A172 (cell line): ENCODE measurements around the gene PLEKHA7. TPM values are rescaled to one million over a fixed set of nuclear protein-coding genes. Genes with fewer than 3 reads are reported as not detected.

Experiments
- DNase-seq: peaks from one replicate; pipeline ENCODE4 v3.0.0-alpha.2; 2015; ENCODE audit warnings: low spot score
- total RNA-seq: library from RNA; depleted of rRNA; stranded (reverse); fragments of >200 nt; shearing (Covaris generic); gene quantifications from 2 replicates; pipeline ENCODE4 v1.2.3, GENCODE V29; 2014

Gene PLEKHA7
- total RNA-seq, 1 experiment from 2014 or later, result 1.3 TPM

DNA sequence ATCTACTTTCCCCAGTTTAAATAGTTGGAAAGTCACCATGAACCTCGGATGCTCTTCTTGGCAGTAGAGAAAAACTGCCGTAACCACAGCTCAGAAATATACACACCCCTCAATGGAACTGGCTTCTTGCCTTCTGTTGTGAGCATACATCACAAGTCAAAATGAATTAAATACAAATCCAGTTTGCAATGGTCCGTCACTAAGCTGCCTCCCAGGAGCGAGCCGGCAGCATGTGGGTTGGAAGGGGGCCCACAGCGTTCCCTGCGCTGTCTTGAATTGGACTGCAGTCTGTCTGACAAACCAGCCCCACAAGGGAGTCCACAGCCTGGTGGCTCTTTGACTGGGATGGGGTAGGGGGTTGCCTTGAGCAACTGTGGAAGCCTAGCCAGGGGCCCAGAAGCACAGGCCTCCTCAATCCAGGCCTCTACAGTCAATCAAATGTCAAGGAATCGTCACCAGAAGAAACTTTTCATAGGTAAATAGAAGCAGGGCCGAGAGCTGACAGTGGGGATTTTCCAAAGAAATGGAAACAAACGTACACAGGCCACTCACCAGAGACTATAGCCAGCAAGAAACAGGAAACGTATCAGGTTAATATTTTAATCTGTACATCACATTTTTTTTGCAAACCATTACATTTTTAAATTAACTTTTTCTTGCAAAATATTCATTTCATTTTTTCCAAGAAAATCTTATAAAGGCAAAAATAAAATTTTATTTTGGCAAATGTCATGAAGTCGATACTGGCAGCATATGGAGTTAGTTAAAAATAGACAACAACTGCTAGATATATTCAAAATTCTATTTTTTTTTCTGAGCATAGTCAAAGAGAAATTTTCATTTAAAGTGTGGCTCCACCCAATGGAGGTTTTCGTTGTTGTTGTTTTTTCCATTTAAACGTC is 237.3 kb downstream of the PLEKHA7 start:
- DNase-seq, result no peak

DNA sequence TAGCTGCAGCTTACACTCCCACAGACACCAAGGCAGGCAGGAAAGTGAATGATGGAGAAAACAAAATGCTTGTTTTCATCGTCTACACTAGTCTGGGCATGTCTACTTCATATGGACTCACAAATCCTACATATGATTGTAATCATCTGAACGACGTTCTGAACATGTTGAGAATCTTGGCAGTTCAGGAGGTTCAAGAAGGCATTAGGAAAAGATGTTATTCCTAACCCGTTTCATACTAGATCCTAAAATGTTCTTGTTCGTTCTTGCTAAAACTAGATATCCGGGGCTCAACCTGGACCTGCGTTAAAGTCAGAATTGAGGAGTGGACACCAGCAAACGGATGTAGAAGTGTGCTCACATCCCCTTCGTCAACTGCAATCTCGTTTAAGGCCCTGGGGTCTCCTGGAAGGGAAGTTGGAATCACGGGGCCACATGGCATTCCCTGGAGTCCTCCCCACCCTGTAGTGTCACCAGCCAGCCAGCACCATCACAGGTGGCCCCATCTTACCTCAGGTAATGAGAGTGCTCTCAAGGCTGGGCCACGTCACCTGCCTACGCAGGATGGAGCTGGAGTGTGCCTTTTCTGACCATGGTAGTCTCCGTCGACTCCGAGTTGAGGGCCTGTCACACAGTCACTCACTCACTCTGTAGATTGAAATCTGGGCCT is 238.5 kb downstream of the PLEKHA7 start:
- no peak for DNase-seq

DNA sequence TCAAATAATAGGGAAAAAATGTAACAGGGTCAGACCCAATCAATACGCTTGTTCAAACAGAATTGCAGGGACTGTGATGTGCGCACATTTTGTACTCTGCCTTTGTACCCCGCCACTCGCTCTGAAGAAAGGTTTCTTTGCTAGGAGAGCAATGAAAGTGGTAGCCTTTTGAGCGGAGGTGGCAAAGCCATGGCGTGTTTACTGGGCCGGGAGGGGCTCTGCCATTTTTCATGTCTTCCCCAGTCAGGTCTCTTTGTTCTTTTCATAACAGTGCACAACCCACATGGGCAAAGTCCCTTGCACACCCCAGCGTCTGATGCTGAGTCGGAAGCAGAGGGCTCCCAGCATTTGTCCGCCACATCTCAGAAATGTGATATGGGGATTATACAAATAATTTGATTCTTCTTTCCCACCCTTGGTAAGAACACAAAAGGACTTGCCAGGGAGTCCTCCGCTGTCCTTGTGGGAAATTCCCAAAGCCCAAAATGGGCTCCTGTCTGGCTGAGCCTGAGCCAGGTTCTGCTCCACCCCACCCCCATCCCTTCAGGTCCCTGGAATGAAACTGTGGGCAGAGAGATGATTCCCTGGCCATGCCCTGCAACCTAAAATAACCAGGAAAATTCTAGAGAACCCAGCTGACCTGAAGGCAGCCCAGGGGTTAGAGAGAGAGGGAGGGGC is 239.1 kb downstream of the PLEKHA7 start:
- no peak for DNase-seq

DNA sequence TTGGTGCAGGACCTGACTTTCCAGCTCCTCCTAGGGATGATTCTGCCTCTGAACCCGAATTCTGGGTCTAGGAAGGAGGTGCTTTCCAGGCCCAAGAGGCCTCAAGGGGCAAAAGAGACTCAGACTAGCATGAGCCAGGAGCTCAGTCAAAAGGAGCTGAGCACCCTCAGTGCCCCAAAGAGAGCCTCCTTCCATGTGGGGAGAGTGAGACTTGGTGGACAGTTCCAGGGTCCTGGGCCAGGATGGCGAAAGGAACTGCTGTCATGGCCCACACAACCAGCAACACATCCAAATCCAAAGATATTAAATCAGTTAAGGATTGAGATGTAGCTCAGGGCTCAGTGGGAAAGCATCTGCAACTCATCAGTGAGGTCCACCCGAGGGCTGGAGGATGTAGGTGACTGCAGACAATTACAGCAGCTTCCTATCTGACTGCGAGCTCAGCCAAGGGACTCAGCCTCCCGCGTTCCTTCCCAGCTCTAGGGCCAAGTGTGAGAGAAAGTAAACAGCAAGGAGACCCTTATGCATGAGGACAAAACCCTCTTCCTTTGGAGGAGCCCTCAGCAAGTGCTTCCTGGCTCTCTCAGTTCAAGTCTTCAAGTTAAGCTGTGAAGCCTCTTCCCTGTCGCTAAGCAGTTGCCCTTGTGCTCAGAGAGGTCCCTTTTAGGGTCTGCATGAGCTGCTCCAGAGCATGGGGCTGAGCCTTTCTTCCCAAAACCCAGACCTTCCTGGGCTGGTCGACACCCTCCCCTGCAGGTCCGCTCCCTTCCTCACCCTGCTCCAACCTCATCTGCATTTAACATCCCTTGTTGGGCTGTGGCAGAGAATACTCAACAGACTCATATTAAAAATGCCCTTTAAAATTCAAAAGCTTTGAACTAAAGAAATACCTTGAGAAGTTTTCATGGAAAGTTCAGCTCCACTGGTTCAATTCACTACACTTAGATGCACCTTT is 240.0 kb downstream of the PLEKHA7 start:
- DNase-seq, result no peak

- no peak for DNase-seq
Measured at GRCh38 chr11:16772141-16772512, 242.1 kb downstream of the PLEKHA7 start.

DNA sequence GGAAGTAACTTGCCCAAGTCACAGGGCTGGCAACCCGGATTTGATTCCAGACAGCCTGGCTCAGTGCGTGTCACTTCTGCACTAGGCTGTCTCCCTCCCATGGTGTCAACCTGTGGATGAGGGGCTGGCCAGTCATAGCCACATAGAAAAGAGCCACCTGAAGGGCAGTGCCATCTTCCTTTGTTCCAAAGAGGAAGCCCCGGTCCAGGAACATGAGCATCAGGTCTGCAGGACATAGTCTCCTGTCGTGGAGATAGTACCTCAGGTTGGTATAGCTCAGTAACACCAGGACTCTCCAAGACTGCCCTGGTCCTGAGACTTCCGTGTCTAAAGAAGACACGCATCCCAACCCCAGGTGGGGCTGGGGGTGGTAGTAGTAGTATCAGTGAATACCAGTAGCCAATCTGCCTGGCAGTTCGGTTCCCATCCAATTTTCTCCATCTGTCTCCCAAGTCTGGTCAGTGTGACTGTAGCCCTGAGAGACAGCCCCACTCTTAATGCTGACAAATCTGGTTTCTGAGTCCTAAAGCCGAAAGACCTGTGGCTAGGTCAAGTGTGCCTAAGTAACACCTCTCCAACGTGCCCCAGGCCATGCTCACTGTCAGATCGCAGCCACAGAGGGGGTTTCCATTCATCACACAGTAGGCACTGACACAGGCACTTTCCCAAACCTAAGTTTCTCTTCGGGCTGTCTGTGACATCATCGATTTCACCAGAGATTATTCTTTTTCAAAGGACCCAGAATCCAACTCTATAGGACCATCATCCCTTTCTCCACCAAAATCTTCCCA is 242.7 kb downstream of the PLEKHA7 start:
- DNase-seq, result no peak

GRCh38 chr11:16770016-16770415 is 244.2 kb downstream of the PLEKHA7 start:
- no peak for DNase-seq

DNA sequence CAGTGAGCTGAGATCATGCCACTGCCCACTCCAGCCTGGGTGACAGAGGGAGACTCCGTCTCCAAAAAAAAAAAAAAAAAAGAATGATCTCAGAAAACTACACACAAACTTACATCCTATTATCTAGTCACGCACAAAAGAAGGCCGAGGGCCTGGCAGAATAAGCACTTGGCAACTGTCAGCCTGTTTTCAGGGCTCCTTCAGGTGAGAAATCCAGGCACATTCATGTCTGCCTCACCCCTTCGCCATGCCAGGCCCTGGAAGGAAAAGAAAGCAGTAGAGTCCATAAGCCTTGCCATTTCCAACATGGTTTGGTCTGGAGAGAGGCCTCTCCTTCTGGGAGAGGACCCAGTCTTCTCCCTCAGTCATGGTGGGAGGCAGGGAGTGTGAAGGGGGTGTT is 244.8 kb downstream of the PLEKHA7 start:
- no peak for DNase-seq

GRCh38 chr11:16767957-16768356 is 246.3 kb downstream of the PLEKHA7 start:
- no peak for DNase-seq

- no peak for DNase-seq
Measured at GRCh38 chr11:16767137-16767536, 247.1 kb downstream of the PLEKHA7 start.

DNA sequence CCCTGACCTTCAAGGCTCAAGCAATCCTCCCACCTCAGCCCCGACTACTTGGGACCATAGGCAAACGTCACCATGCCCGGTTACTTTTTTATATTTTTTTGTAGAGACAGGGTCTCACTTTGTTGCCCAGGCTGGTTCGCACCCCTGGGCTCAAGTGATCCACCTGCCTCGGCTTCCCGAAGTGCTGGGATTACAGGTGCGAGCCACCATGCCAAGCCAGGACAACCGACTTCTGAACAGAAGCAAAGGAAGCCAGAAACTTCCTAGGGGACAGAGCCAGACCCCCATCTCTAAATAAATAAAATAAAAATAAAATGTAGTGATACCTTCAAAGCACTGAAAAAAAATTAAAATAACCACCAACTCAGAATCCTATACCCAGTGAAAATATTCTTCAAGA is 249.3 kb downstream of the PLEKHA7 start:
- DNase-seq, result no peak

DNA sequence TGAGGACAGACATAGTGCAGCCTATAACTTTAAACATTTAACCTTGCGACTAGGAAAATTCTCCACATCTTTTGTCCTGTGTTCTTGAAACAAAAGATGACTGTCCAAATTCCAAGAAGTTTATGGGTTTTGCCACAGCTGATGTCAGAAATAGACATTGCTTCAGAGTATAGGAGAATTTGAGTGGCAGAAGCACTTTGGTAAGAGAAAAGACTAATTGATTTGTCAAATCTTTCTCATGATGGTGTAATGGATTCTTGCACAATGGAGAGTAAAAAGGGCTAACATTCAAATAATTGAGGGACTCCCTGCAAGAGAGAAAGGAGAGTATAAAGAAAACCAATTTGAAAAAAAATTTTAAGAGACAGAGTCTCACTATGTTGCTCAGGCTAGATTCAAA is 250.5 kb downstream of the PLEKHA7 start:
- no peak for DNase-seq

GRCh38 chr11:16759857-16760508 is 254.2 kb downstream of the PLEKHA7 start:
- peak; percentile 30 for DNase-seq

GRCh38 chr11:16758382-16759024 is 255.7 kb downstream of the PLEKHA7 start:
- no peak for DNase-seq

GRCh38 chr11:16750417-16750816 is 263.8 kb downstream of the PLEKHA7 start:
- no peak for DNase-seq

- no peak for DNase-seq
Measured at GRCh38 chr11:16749666-16750065, 264.5 kb downstream of the PLEKHA7 start.

GRCh38 chr11:16749092-16749491 is 265.1 kb downstream of the PLEKHA7 start:
- DNase-seq, result no peak

DNA sequence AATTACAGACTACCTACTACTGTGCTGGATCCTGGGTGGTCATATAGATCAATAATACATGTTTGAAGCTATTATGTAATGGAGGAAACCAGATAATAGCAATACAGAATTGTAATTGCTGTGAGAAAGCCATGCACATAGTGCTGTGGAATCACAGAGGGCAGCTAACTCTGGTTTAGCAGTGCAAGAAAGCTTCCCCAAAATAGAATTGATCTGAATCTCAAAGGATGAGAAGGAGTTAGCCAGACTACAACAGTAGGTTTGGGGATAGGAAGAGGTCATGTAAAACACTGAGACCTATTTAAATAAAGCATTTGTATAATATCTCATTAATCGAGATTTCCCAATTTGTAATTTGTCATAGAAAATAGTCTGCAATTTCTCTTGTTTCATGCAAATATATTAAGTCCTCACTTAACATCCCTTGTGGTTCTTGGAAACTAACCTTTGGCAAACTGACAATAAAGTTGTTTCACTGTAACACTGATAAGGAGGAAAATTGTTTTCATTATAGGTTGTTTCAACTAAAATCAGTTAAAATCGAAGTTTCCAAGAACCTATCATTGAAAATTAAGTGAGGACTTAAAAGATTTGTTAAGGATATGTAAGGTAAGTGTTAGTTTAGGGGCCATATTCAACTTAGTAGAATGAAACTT is 268.1 kb downstream of the PLEKHA7 start:
- no peak for DNase-seq

- no peak for DNase-seq
Measured at GRCh38 chr11:16744128-16744725, 270.0 kb downstream of the PLEKHA7 start.
